ENCODE results near the gene XPNPEP3. TPM values are rescaled to one million over a fixed set of nuclear protein-coding genes. Genes with fewer than 3 reads are reported as not detected.

Gene XPNPEP3
- total RNA-seq, 1 donor, result 15.6 TPM

- Histone ChIP-seq H4K20me1 (ENCODE audit: insufficient read depth, low read length) (peaks cover 9% of the 10 kb centered on the region), H3K9me3 (ENCODE audit: low read depth, low read length) (no peaks in the 10 kb centered on the region), H3K27ac (ENCODE audit: low read depth, low read length) (no peak overlapping the region), H3K4me3 (ENCODE audit: insufficient read depth, low read length) (no peak overlapping the region), H3K4me1 (ENCODE audit: insufficient read depth, low read length) (peaks cover 11% of the 10 kb centered on the region), H2AFZ (ENCODE audit: low read length) (no peak overlapping the region), H3K4me2 (ENCODE audit: insufficient read depth, low read length) (no peak overlapping the region), H3K79me2 (ENCODE audit: insufficient read depth, low read length) (peaks cover 91% of the 10 kb centered on the region), H3K36me3 (ENCODE audit: insufficient read depth, low read length) (peaks cover 41% of the 10 kb centered on the region), H3K27me3 (ENCODE audit: insufficient read depth, low read length) (no peaks in the 10 kb centered on the region)
- TF ChIP-seq, protein P1, sequence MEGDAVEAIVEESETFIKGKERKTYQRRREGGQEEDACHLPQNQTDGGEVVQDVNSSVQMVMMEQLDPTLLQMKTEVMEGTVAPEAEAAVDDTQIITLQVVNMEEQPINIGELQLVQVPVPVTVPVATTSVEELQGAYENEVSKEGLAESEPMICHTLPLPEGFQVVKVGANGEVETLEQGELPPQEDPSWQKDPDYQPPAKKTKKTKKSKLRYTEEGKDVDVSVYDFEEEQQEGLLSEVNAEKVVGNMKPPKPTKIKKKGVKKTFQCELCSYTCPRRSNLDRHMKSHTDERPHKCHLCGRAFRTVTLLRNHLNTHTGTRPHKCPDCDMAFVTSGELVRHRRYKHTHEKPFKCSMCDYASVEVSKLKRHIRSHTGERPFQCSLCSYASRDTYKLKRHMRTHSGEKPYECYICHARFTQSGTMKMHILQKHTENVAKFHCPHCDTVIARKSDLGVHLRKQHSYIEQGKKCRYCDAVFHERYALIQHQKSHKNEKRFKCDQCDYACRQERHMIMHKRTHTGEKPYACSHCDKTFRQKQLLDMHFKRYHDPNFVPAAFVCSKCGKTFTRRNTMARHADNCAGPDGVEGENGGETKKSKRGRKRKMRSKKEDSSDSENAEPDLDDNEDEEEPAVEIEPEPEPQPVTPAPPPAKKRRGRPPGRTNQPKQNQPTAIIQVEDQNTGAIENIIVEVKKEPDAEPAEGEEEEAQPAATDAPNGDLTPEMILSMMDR (IDR thresholded peaks at IDR 0.05; ENCODE audit: extremely low read depth, low read depth, low read length), result no peak
- DNase-seq (ENCODE audit: insufficient read length, low spot score, missing footprints), result no peak
Measured at GRCh38 chr22:40957601-40958000, 100.7 kb downstream of the XPNPEP3 start.

DNA sequence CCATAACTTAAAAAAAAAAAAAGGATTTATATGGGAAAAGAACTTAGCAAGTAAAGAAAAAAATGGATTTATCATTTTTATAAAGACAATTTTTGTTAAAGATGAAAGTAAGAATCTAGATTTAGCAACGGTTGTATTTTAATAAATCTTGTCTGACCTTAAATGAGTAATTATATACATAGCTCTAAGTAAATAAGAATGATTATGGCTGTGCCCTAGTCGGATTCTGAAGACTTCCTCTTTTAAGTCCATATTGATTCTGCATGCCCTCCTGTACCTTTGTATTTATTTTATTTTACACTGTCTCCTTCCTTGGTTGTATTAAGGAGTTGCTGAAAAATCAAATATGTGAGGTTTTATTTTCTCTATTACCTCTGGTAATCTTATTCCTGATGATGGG lies 101.4 kb downstream of the XPNPEP3 start:
- Histone ChIP-seq H3K4me1 (ENCODE audit: insufficient read depth, low read length) (peaks cover 4% of the 10 kb centered on the region), H3K4me3 (ENCODE audit: insufficient read depth, low read length) (no peak overlapping the region), H3K79me2 (ENCODE audit: insufficient read depth, low read length) (peaks cover 89% of the 10 kb centered on the region), H2AFZ (ENCODE audit: low read length) (no peak overlapping the region), H3K4me2 (ENCODE audit: insufficient read depth, low read length) (no peak overlapping the region), H3K27me3 (ENCODE audit: insufficient read depth, low read length) (no peaks in the 10 kb centered on the region), H4K20me1 (ENCODE audit: insufficient read depth, low read length) (peaks cover 9% of the 10 kb centered on the region), H3K9me3 (ENCODE audit: low read depth, low read length) (no peaks in the 10 kb centered on the region), H3K27ac (ENCODE audit: low read depth, low read length) (no peak overlapping the region), H3K36me3 (ENCODE audit: insufficient read depth, low read length) (peaks cover 39% of the 10 kb centered on the region)
- TF ChIP-seq, protein P1 (IDR thresholded peaks at IDR 0.05; ENCODE audit: extremely low read depth, low read depth, low read length), result no peak
- DNase-seq (ENCODE audit: insufficient read length, low spot score, missing footprints), result no peak

- H3K4me3 ChIP-seq (ENCODE audit: insufficient read depth, low read length), result no peak overlapping the region
- DNase-seq (ENCODE audit: insufficient read length, low spot score, missing footprints), result no peak
- H3K4me2 ChIP-seq (ENCODE audit: insufficient read depth, low read length), result no peak overlapping the region
- no peaks in the 10 kb centered on the region for H3K4me1 ChIP-seq (ENCODE audit: insufficient read depth, low read length)
- peaks cover 9% of the 10 kb centered on the region for H4K20me1 ChIP-seq (ENCODE audit: insufficient read depth, low read length)
- H2AFZ ChIP-seq (ENCODE audit: low read length), result no peak overlapping the region
- no peaks in the 10 kb centered on the region for H3K9me3 ChIP-seq (ENCODE audit: low read depth, low read length)
- no peaks in the 10 kb centered on the region for H3K27me3 ChIP-seq (ENCODE audit: insufficient read depth, low read length)
- peaks cover 83% of the 10 kb centered on the region for H3K79me2 ChIP-seq (ENCODE audit: insufficient read depth, low read length)
- peaks cover 39% of the 10 kb centered on the region for H3K36me3 ChIP-seq (ENCODE audit: insufficient read depth, low read length)
- TF ChIP-seq, protein P1 (IDR thresholded peaks at IDR 0.05; ENCODE audit: extremely low read depth, low read depth, low read length), result no peak
- no peak overlapping the region for H3K27ac ChIP-seq (ENCODE audit: low read depth, low read length)
Measured at GRCh38 chr22:40960145-40960544, 103.2 kb downstream of the XPNPEP3 start.

GRCh38 chr22:40965936-40966725 lies 109.2 kb downstream of the XPNPEP3 start:
- no peaks in the 10 kb centered on the region for H3K27me3 ChIP-seq (ENCODE audit: insufficient read depth, low read length)
- no peak for DNase-seq (ENCODE audit: insufficient read length, low spot score, missing footprints)
- H3K4me3 ChIP-seq (ENCODE audit: insufficient read depth, low read length), result no peak overlapping the region
- no peak overlapping the region for H2AFZ ChIP-seq (ENCODE audit: low read length)
- H3K4me2 ChIP-seq (ENCODE audit: insufficient read depth, low read length), result no peak overlapping the region
- no peaks in the 10 kb centered on the region for H3K9me3 ChIP-seq (ENCODE audit: low read depth, low read length)
- H3K79me2 ChIP-seq (ENCODE audit: insufficient read depth, low read length), result peaks cover 37% of the 10 kb centered on the region
- no peak overlapping the region for H3K27ac ChIP-seq (ENCODE audit: low read depth, low read length)
- peaks cover 62% of the 10 kb centered on the region for H3K36me3 ChIP-seq (ENCODE audit: insufficient read depth, low read length)
- TF ChIP-seq, protein P1 (IDR thresholded peaks at IDR 0.05; ENCODE audit: extremely low read depth, low read depth, low read length), result no peak
- no peaks in the 10 kb centered on the region for H3K4me1 ChIP-seq (ENCODE audit: insufficient read depth, low read length)
- peaks cover 4% of the 10 kb centered on the region for H4K20me1 ChIP-seq (ENCODE audit: insufficient read depth, low read length)

Measured in osteoblast (primary cell).